ENCODE measurements around the gene RPL36A.

GRCh38 chrX:101388604-101389003 lies 2.2 kb upstream of the RPL36A start:
- TF ChIP-seq CTCF (IDR thresholded peaks at IDR 0.05) = no peak
- TF ChIP-seq POLR2A (IDR thresholded peaks at IDR 0.05) = no peak

Measured in tibial nerve (tissue), 3 donors.